ENCODE results near the gene ANKFN1.

Gene ANKFN1

DNA sequence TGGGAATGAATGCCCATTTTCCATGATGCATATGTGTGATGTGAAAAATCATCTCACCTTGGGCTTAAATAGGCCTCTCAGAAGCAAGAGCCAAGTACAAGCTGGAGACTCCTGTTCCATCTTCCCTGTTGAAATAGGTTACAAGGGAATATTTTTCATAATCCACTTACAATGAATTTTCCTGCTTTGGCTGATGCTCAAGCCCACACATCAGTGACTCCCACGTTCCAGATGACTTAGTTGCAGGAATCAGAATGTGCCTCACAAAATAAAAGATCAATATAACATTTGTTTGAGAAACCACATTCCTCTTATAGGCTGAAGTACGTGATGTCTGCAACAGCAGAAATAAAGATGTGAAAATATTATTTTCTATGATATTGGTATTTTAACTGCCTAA is 24.1 kb downstream of the ANKFN1 start:
- Histone ChIP-seq H3K9me3 (replicated peaks; ENCODE audit: insufficient read depth, low read length) (no peaks in the 10 kb centered on the region), H3F3A (ENCODE audit: insufficient read depth, low read length) (no peaks in the 10 kb centered on the region), H3K9me2 (replicated peaks; ENCODE audit: insufficient read depth, low read length) (no peaks in the 10 kb centered on the region), H3K4me3 (ENCODE audit: low read length) (no peak overlapping the region), H3K79me2 (ENCODE audit: low read length) (no peaks in the 10 kb centered on the region), H3K27me3 (replicated peaks; ENCODE audit: insufficient read depth, low read length) (no peaks in the 10 kb centered on the region), H3K9ac (ENCODE audit: low read length) (no peak overlapping the region), H4K20me1 (ENCODE audit: insufficient read depth, low read length) (no peaks in the 10 kb centered on the region), H3K36me3 (replicated peaks; ENCODE audit: insufficient read depth, low read length) (no peaks in the 10 kb centered on the region), H3K4me1 (ENCODE audit: low read length) (no peaks in the 10 kb centered on the region), H3K4me2 (ENCODE audit: low read depth, low read length) (no peak overlapping the region), H3K27ac (ENCODE audit: low read length) (no peak overlapping the region), H2AFZ (ENCODE audit: low read length) (no peak overlapping the region)
- DNase-seq = no peak
- TF ChIP-seq EZH2 (optimal IDR thresholded peaks at IDR 0.05; ENCODE audit: low read depth, low read length) = no peak
- TF ChIP-seq EZH2phosphoT487 (IDR thresholded peaks at IDR 0.05; ENCODE audit: low read length) = no peak
- TF ChIP-seq, protein P1, sequence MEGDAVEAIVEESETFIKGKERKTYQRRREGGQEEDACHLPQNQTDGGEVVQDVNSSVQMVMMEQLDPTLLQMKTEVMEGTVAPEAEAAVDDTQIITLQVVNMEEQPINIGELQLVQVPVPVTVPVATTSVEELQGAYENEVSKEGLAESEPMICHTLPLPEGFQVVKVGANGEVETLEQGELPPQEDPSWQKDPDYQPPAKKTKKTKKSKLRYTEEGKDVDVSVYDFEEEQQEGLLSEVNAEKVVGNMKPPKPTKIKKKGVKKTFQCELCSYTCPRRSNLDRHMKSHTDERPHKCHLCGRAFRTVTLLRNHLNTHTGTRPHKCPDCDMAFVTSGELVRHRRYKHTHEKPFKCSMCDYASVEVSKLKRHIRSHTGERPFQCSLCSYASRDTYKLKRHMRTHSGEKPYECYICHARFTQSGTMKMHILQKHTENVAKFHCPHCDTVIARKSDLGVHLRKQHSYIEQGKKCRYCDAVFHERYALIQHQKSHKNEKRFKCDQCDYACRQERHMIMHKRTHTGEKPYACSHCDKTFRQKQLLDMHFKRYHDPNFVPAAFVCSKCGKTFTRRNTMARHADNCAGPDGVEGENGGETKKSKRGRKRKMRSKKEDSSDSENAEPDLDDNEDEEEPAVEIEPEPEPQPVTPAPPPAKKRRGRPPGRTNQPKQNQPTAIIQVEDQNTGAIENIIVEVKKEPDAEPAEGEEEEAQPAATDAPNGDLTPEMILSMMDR (IDR thresholded peaks at IDR 0.05; ENCODE audit: low read length) = no peak

DNA sequence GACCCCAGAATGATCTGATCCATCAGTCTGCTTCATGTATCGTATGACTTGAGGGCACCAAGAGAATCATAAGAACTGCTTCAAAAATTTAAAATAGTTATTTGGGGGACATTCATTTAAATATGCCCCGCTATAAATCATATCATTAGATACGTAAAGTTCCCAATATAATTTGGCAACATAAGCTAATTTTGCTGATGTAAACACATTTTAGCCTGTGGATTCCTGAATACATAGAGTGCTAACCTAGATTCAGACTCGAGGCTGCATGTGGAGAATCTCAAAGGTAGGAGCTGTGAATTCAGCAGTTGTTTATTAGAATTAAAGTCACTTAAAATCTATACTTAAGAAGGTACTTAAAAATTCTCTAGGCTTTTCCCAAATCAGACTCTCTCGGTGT is 24.9 kb downstream of the ANKFN1 start:
- Histone ChIP-seq H3K27ac (ENCODE audit: low read length) (no peak overlapping the region), H3K4me3 (ENCODE audit: low read length) (no peak overlapping the region), H3K4me1 (ENCODE audit: low read length) (no peaks in the 10 kb centered on the region), H3K27me3 (replicated peaks; ENCODE audit: insufficient read depth, low read length) (no peaks in the 10 kb centered on the region), H3K9ac (ENCODE audit: low read length) (no peak overlapping the region), H3K4me2 (ENCODE audit: low read depth, low read length) (no peak overlapping the region), H3F3A (ENCODE audit: insufficient read depth, low read length) (no peaks in the 10 kb centered on the region), H3K36me3 (replicated peaks; ENCODE audit: insufficient read depth, low read length) (no peaks in the 10 kb centered on the region), H3K79me2 (ENCODE audit: low read length) (no peaks in the 10 kb centered on the region), H2AFZ (ENCODE audit: low read length) (no peak overlapping the region), H3K9me2 (replicated peaks; ENCODE audit: insufficient read depth, low read length) (no peaks in the 10 kb centered on the region), H4K20me1 (ENCODE audit: insufficient read depth, low read length) (no peaks in the 10 kb centered on the region), H3K9me3 (replicated peaks; ENCODE audit: insufficient read depth, low read length) (no peaks in the 10 kb centered on the region)
- TF ChIP-seq EZH2phosphoT487 (IDR thresholded peaks at IDR 0.05; ENCODE audit: low read length) (no peak), EZH2 (optimal IDR thresholded peaks at IDR 0.05; ENCODE audit: low read depth, low read length) (no peak)
- TF ChIP-seq, protein P1 (IDR thresholded peaks at IDR 0.05; ENCODE audit: low read length) = no peak
- DNase-seq = no peak

DNA sequence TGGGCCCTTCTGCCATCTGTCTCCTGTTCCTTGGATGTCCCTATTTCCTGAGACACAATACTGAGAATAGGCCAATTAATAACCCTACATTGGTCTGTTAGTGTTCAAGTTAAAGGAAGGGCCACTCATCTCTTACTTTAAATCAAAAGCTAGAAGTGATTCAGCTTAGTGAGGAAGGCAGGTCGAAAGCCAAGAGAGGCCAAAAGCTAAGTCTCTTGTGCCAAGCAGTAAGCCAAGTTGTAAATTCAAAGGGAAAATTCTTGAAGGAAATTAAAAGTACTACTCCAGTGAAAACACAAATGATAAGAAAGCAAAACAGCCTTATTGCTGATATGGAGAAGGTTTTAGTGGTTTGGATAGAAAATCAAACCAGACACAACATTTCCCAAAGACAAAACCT is 28.8 kb downstream of the ANKFN1 start:
- Histone ChIP-seq H3K36me3 (replicated peaks; ENCODE audit: insufficient read depth, low read length) (no peaks in the 10 kb centered on the region), H3K4me2 (ENCODE audit: low read depth, low read length) (no peak overlapping the region), H3K9me3 (replicated peaks; ENCODE audit: insufficient read depth, low read length) (no peaks in the 10 kb centered on the region), H3K27me3 (replicated peaks; ENCODE audit: insufficient read depth, low read length) (no peaks in the 10 kb centered on the region), H3K9ac (ENCODE audit: low read length) (no peak overlapping the region), H3K4me1 (ENCODE audit: low read length) (no peaks in the 10 kb centered on the region), H3K9me2 (replicated peaks; ENCODE audit: insufficient read depth, low read length) (no peaks in the 10 kb centered on the region), H3K4me3 (ENCODE audit: low read length) (no peak overlapping the region), H3F3A (ENCODE audit: insufficient read depth, low read length) (no peaks in the 10 kb centered on the region), H3K79me2 (ENCODE audit: low read length) (no peaks in the 10 kb centered on the region), H4K20me1 (ENCODE audit: insufficient read depth, low read length) (no peaks in the 10 kb centered on the region), H2AFZ (ENCODE audit: low read length) (no peak overlapping the region), H3K27ac (ENCODE audit: low read length) (no peak overlapping the region)
- TF ChIP-seq EZH2phosphoT487 (IDR thresholded peaks at IDR 0.05; ENCODE audit: low read length) (no peak), EZH2 (optimal IDR thresholded peaks at IDR 0.05; ENCODE audit: low read depth, low read length) (no peak)
- TF ChIP-seq, protein P1 (IDR thresholded peaks at IDR 0.05; ENCODE audit: low read length) = no peak
- DNase-seq = no peak

All from MM.1S (cell line).